D721Med (cell line): ENCODE data around the gene SF3B4.
A peak's percentile ranks its signal among the peaks of the same experiment; 100 is the strongest.
"Not testable (repeated sequence)": the region's sequence is repeated elsewhere in the genome, so short reads cannot be mapped to it uniquely, and the experiment has no call there.

ENCODE experiments used
- DNase-seq: peaks from one replicate; pipeline ENCODE4 v3.0.0; 2011; ENCODE audit warnings: low spot score; ENCODE audit not compliant: insufficient read length
- FAIRE-seq: peaks from 2 replicates; lab custom pipeline; 2011; peaks lifted over from hg19 to GRCh38; lab: Jason Lieb, UNC
- TF ChIP-seq, protein P1 (sequence below): IDR thresholded peaks from 2 replicates; pipeline ENCODE4 v1.5.1; 2012; ENCODE audit warnings: mild to moderate bottlenecking, control low read depth; ENCODE audit not compliant: insufficient read depth; ENCODE audit errors: missing control alignments

The SF3B4 gene

GRCh38 chr1:149942207-149942606 is 14.6 kb upstream of the SF3B4 start:
- TF ChIP-seq, protein P1, sequence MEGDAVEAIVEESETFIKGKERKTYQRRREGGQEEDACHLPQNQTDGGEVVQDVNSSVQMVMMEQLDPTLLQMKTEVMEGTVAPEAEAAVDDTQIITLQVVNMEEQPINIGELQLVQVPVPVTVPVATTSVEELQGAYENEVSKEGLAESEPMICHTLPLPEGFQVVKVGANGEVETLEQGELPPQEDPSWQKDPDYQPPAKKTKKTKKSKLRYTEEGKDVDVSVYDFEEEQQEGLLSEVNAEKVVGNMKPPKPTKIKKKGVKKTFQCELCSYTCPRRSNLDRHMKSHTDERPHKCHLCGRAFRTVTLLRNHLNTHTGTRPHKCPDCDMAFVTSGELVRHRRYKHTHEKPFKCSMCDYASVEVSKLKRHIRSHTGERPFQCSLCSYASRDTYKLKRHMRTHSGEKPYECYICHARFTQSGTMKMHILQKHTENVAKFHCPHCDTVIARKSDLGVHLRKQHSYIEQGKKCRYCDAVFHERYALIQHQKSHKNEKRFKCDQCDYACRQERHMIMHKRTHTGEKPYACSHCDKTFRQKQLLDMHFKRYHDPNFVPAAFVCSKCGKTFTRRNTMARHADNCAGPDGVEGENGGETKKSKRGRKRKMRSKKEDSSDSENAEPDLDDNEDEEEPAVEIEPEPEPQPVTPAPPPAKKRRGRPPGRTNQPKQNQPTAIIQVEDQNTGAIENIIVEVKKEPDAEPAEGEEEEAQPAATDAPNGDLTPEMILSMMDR, result peak; percentile 58
- FAIRE-seq, result no peak
- no peak for DNase-seq

- DNase-seq (no peak), FAIRE-seq (no peak)
- TF ChIP-seq, protein P1, result no peak
These were observed 12.8 kb upstream of the SF3B4 start for GRCh38 chr1:149940427-149940826.

DNA sequence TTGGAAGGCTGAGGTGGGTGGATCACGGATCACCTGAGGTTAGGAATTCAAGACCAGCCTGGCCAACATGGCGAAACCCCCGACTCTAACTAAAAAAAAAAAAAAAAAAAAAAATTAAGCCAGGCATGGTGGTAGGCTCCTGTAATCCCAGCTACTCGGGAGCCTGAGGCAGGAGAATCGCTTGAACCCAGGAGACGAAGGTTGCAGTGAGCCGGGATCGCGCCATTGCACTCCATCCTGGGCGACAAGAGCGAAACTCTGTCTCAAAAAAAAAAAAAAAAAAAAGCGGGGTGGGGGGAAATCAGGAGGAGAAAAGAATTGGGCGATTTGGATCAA is 11.0 kb upstream of the SF3B4 start:
- DNase-seq, FAIRE-seq: not testable (repeated sequence)

DNA sequence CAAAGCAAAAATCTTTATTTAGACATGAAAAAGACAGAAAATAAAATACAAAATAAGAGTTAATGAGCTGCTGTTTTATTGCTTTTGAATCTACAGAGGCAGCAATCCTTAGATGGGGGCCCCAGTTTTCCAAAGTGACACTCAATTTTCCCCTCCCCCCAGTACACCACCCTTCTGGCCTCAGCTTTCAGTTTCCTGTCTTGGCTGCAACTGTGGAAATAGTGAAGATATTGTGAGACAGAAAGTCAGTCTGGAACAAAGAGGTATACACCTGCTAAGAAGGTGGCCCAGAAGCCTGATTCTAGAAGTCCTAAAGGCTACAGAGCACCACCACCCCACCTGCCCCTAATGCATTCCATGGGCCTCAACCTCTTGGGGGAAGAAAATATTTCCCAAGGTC is 10.2 kb upstream of the SF3B4 start:
- DNase-seq (no peak), FAIRE-seq (no peak)
- TF ChIP-seq, protein P1, result no peak

DNA sequence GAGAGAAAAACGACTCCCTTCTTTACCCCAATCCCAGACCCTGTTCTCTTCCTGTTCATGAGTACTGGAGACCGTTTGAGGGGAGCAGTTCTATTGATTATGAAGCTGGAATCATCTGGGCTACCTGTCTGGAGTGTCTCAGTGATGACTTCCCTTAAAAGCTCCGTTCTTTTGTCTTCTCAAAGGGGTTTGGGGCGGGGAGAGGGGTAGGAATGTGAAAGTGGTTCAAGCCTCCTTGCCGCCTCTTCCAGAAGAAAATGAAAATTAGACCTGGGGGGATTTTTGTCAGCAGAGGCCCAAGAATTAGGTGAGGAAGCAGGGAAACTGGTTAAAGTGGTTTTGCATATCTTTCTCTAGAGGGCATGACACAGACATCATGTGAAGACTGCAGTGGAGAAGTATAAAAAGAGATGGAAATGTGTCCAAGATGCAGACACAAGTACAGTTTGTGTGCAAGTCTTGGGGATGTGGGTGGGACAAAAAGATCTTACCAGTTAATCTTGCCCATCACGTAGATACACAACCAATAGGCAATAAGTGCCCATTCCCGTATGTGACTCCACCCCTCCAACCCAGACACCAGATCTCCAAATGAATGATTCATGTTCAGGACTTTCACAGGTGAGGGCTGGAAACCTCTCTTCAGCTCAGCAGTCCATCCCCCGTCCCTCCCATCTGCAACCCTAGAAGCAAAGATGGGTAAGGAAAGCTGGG is 9.5 kb upstream of the SF3B4 start:
- TF ChIP-seq, protein P1, result no peak
- FAIRE-seq (no peak), DNase-seq (no peak)

DNA sequence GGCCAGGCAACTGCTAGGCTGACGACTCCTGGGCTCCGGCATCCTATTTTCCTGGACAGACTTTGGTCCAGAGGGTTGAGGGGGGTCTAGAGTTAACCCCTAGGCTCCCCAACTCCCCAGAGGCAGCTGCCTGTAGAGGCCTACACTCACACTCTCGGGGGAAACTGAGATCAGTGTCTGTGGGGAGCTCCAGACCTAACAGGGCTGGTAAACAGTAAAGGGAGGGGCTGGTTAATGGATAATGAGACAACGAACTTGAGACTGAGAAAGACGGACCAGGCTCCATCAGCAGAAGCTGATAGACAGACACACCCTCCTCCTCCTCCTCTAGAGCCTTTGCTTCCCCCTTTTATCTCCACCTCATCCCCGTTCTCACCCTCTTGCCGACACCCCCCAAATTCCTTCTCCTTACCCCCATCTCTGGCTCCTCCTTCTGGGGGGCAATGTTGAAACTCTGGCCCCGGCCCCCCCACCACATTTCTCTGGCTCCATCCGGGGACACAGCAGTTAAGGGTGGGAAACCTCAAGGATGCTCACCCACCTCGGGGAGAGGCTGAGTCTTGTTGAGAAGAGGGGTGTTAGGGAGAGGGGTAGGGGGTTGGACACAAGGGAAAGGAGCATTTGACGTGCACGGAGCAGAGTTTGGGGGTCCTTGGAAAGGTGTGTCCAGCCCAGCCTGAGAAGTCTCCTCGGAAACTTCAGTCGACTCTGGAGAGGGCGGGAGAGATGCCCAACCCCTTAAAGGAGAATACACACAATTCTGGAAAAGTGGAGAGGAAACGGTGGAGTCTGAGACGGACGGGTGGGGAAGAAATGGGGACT is 8.8 kb upstream of the SF3B4 start, which contains the start of gene MTMR11:
Gene MTMR11, minus strand, starts transcription at position 710 of the 822 bp plus-strand sequence. Its CDS starts 232 bp downstream, at position 478.
- TF ChIP-seq, protein P1, result no peak
- FAIRE-seq (no peak), DNase-seq (no peak)

GRCh38 chr1:149934356-149934755 is 6.8 kb upstream of the SF3B4 start:
- FAIRE-seq (no peak), DNase-seq (no peak)
- TF ChIP-seq, protein P1, result no peak
